MM.1S (cell line): ENCODE measurements around the gene CCDC8.
A peak's percentile ranks its signal among the peaks of the same experiment; 100 is the strongest.

Experiments
- DNase-seq: peaks from one replicate; pipeline ENCODE4 v3.0.0-alpha.2; 2015
- H2AFZ ChIP-seq: fragments of 300-600 bp; sonication (generic); 2 replicates; pipeline ENCODE4 v1.6.0; 2016; ENCODE audit warnings: antibody characterized with exemption, low read length
- H3F3A ChIP-seq: fragments of 300-600 bp; sonication (generic); 2 replicates; pipeline ENCODE4 v1.6.1; 2016; ENCODE audit warnings: mild to moderate bottlenecking, antibody characterized with exemption, low read length, moderate library complexity, mixed read lengths; ENCODE audit not compliant: insufficient read depth
- H3K27ac ChIP-seq: fragments of 300-600 bp; sonication (generic); 2 replicates; pipeline ENCODE4 v1.5.1; 2016; ENCODE audit warnings: mild to moderate bottlenecking, low read length
- H3K27me3 ChIP-seq: fragments of 300-600 bp; sonication (generic); replicated peaks from 2 replicates; pipeline ENCODE4 v1.6.0; 2016; ENCODE audit warnings: low read length; ENCODE audit not compliant: insufficient read depth
- H3K36me3 ChIP-seq: fragments of 300-600 bp; sonication (generic); replicated peaks from 2 replicates; pipeline ENCODE4 v1.6.1; 2016; ENCODE audit warnings: mild to moderate bottlenecking, low read length, mixed read lengths; ENCODE audit not compliant: insufficient read depth
- H3K4me1 ChIP-seq: fragments of 300-600 bp; sonication (generic); 2 replicates; pipeline ENCODE4 v1.6.1; 2016; ENCODE audit warnings: low read length, mixed read lengths
- H3K4me2 ChIP-seq: fragments of 300-600 bp; sonication (generic); 2 replicates; pipeline ENCODE4 v1.6.0; 2016; ENCODE audit warnings: low read depth, low read length
- H3K4me3 ChIP-seq: fragments of 300-600 bp; sonication (generic); 2 replicates; pipeline ENCODE4 v1.5.1; 2016; ENCODE audit warnings: low read length, mixed read lengths
- H3K79me2 ChIP-seq: fragments of 300-600 bp; sonication (generic); 2 replicates; pipeline ENCODE4 v1.6.1; 2016; ENCODE audit warnings: mixed run types, low read length, mixed read lengths
- H3K9ac ChIP-seq: fragments of 300-600 bp; sonication (generic); 2 replicates; pipeline ENCODE4 v1.6.1; 2016; ENCODE audit warnings: low read length, mixed read lengths
- H3K9me2 ChIP-seq: fragments of 300-600 bp; sonication (generic); replicated peaks from 2 replicates; pipeline ENCODE4 v1.6.1; 2016; ENCODE audit warnings: mild to moderate bottlenecking, low read length, mixed read lengths; ENCODE audit not compliant: insufficient read depth
- H3K9me3 ChIP-seq: fragments of 300-600 bp; sonication (generic); replicated peaks from 2 replicates; pipeline ENCODE4 v1.6.1; 2016; ENCODE audit warnings: mild to moderate bottlenecking, low read length, mixed read lengths; ENCODE audit not compliant: insufficient read depth
- H4K20me1 ChIP-seq: fragments of 300-600 bp; sonication (generic); 2 replicates; pipeline ENCODE4 v1.6.1; 2016; ENCODE audit warnings: mild to moderate bottlenecking, low read length, moderate library complexity, mixed read lengths; ENCODE audit not compliant: insufficient read depth
- EZH2 ChIP-seq: fragments of 300-600 bp; sonication (generic); optimal IDR thresholded peaks from 2 replicates; pipeline ENCODE3; 2017; ENCODE audit warnings: low read depth, mild to moderate bottlenecking, antibody characterized with exemption, low read length, mixed read lengths
- EZH2phosphoT487 ChIP-seq: fragments of 300-600 bp; sonication (generic); IDR thresholded peaks from 2 replicates; pipeline ENCODE4 v1.6.1; 2018; ENCODE audit warnings: antibody characterized with exemption, low read length
- TF ChIP-seq, protein P1 (sequence below): fragments of 300-600 bp; sonication (generic); IDR thresholded peaks from 2 replicates; pipeline ENCODE4 v1.5.1; 2016; ENCODE audit warnings: antibody characterized with exemption, low read length, mixed read lengths

The CCDC8 gene

DNA sequence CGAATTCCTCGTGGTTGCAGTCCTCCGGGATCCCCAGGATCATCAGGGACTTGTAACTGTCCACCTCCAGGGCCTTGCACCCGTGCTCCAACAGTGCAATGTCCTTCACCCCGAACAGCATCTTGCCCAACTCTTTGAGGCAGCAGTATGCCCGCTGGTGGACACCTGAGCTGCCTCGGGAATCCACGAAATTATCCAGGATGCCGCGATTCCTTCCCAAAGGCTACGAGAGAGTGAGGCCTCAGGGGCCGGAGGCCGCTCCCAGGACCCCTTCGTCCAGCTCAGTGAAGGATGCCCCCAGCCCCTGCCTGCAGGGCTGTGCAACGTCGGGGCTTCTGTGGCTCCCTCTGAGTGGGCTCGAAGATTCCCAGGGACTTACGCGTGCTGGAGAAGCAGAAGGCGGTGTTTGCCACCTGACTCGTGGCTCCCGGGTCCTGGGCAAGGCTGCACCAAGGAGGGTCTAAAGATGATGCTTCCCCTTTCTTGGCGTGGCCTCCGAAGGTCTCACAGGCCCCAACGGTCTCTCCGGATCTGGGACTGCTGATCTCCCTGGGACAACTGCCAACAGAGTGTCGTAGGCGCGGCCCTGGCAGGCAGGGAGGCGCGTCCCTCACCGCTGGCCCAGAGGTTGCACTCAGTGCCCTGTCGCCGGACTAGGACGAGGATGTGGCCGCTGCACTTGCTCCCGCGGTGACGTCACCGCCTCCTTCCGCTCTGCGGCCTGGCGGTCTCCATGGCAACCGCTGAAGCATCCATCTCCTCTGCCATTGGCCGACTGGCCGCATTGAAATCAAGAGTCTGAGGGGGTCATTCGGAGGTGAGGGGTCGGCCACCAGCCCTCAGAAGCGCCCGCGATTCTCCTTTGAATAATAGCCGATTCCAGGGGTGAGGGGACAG lies 15.1 kb upstream of the CCDC8 start, which contains the start of gene PNMA8C:
TSS of gene PNMA8C (minus strand) at position 698 of the 897 bp plus-strand sequence. CDS start at position 121, 577 bp downstream.
- Histone ChIP-seq H3K36me3 (no peaks in the 10 kb centered on the region), H3F3A (no peaks in the 10 kb centered on the region), H2AFZ (no peak within 1 kb of the TSS), H3K9ac (no peak within 1 kb of the TSS), H3K27me3 (peaks cover 88% of the 10 kb centered on the region), H4K20me1 (no peaks in the 10 kb centered on the region), H3K4me2 (peak within 1 kb of the TSS; percentile 45), H3K79me2 (no peaks in the 10 kb centered on the region), H3K4me1 (peaks cover 4% of the 10 kb centered on the region; the same call in 1 of the 2 replicates), H3K4me3 (no peak within 1 kb of the TSS), H3K27ac (no peak within 1 kb of the TSS), H3K9me2 (no peaks in the 10 kb centered on the region), H3K9me3 (no peaks in the 10 kb centered on the region)
- no peak for DNase-seq
- no peak for TF ChIP-seq EZH2
- TF ChIP-seq, protein P1, sequence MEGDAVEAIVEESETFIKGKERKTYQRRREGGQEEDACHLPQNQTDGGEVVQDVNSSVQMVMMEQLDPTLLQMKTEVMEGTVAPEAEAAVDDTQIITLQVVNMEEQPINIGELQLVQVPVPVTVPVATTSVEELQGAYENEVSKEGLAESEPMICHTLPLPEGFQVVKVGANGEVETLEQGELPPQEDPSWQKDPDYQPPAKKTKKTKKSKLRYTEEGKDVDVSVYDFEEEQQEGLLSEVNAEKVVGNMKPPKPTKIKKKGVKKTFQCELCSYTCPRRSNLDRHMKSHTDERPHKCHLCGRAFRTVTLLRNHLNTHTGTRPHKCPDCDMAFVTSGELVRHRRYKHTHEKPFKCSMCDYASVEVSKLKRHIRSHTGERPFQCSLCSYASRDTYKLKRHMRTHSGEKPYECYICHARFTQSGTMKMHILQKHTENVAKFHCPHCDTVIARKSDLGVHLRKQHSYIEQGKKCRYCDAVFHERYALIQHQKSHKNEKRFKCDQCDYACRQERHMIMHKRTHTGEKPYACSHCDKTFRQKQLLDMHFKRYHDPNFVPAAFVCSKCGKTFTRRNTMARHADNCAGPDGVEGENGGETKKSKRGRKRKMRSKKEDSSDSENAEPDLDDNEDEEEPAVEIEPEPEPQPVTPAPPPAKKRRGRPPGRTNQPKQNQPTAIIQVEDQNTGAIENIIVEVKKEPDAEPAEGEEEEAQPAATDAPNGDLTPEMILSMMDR: no peak
- no peak for TF ChIP-seq EZH2phosphoT487

DNA sequence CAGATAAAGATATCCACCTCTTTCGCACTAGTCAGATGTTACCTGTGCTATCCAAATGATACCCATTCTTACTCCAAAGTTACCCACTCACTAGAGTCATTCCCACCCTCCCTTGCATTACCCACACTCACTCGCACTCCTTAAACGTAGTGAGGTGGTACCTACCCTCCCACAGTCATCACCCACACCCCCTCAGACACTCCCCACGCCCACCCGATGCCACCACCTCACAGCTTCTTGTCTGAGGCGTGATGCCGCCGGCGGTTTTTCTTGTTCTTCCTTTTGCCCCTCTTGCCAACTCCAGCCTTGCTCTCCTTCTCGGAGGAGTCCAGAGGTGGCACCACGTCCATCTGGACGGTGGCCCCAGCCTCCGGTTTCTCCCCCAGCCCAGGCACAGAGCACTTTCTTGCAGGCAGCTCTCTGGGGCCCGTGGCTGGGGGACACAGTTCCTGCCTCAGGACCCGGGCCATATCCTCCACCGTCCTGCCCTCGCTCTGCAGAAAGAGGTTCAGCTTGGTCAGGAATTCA lies 14.2 kb upstream of the CCDC8 start:
- DNase-seq: no peak
- Histone ChIP-seq H3F3A (no peaks in the 10 kb centered on the region), H3K36me3 (no peaks in the 10 kb centered on the region), H3K4me1 (peaks cover 4% of the 10 kb centered on the region; the same call in 1 of the 2 replicates), H4K20me1 (no peaks in the 10 kb centered on the region), H3K9me2 (no peaks in the 10 kb centered on the region), H3K4me3 (no peak overlapping the region), H3K9ac (no peak overlapping the region), H3K79me2 (no peaks in the 10 kb centered on the region), H3K9me3 (no peaks in the 10 kb centered on the region), H3K27me3 (peaks cover 84% of the 10 kb centered on the region), H3K4me2 (no peak overlapping the region), H3K27ac (no peak overlapping the region), H2AFZ (no peak overlapping the region)
- TF ChIP-seq, protein P1: no peak

DNA sequence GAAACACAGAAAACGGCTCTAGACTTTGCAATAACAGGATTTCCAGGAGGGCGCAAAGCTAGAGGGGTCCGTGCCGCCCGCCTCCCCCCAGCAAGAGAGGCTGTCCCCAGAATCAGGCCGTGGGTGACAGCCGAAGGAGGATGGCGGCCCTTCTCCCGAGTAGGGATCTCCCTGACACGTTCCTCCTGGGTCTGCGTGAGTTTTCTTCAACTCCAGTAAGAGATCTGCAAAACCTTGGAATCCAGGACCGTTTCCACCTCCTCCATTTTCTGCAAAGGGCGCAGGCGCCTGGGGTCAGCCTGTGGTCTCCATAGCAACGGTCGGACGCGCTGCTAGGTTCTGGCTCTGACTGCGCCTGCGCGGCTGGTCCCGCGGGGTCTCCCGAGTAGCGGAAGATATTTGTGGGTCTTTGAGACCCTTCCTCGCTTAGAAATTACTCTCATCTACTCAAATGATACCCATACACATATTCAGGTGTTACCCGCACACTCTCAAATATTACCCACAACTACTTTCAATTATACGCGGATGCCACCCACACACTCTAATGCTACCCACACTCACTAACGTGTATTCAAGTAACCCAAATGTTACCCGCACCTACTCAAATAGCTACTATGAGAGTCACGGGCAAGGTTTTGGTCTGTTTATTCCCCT lies 13.3 kb upstream of the CCDC8 start:
- no peaks in the 10 kb centered on the region for H4K20me1 ChIP-seq
- H3K27ac ChIP-seq: no peak overlapping the region
- no peak overlapping the region for H3K9ac ChIP-seq
- no peaks in the 10 kb centered on the region for H3K36me3 ChIP-seq
- H3K79me2 ChIP-seq: no peaks in the 10 kb centered on the region
- H3K4me3 ChIP-seq: no peak overlapping the region
- H3K27me3 ChIP-seq: peaks cover 87% of the 10 kb centered on the region
- H3K9me2 ChIP-seq: no peaks in the 10 kb centered on the region
- TF ChIP-seq EZH2phosphoT487: no peak
- TF ChIP-seq EZH2: no peak
- TF ChIP-seq, protein P1: no peak
- DNase-seq: no peak
- H3K4me2 ChIP-seq: no peak overlapping the region
- no peaks in the 10 kb centered on the region for H3K9me3 ChIP-seq
- peaks cover 4% of the 10 kb centered on the region; the same call in 1 of the 2 replicates for H3K4me1 ChIP-seq
- no peak overlapping the region for H2AFZ ChIP-seq
- H3F3A ChIP-seq: no peaks in the 10 kb centered on the region
